ENCODE results near the gene SP6. TPM values are rescaled to one million over a fixed set of nuclear protein-coding genes. Genes with fewer than 3 reads are reported as not detected.

The SP6 gene
- total and polyA plus RNA-seq, 4 donors: 0.03 to 0.09 (median 0.06) TPM

DNA sequence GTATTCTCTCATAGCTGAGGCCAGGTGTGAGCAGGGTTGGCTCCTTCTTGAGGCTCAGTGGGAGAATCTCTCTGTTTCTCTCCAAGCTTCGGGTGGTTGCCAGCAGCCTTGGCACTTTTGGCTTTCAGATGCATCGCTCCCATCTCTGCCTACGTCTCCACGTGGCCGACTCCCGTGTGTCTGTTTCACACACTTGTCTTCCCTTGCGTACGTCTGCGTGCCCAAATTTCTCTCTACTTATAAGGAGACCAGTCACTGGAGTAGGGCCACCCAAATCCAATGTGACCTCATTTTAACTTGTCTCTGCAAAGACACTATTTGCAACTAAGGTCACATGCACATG is 44.1 kb downstream of the SP6 start:
- WGBS: 92% methylated on average over 9 of the region's 9 CpGs
- Histone ChIP-seq H3K36me3 (ENCODE audit: control insufficient read depth in 4 of 4, insufficient read depth in 3 of 4, low read depth in 1 of 4, low read length in 3 of 4) (peaks cover 0 to 6% (median 1%) of the 10 kb centered on the region in 4 donors), H3K4me1 (ENCODE audit: control insufficient read depth in 4 of 4, insufficient read depth in 4 of 4, low read length in 3 of 4) (no peaks in the 10 kb centered on the region), H3K27me3 (ENCODE audit: control insufficient read depth in 4 of 4, insufficient read depth in 4 of 4, low read length in 3 of 4) (no peaks in the 10 kb centered on the region), H3K27ac (ENCODE audit: low read depth in 1 of 2, low read length in 2 of 2) (no peak overlapping the region), H3K4me3 (ENCODE audit: low read depth in 1 of 3, low read length in 3 of 3) (no peak overlapping the region), H3K9ac (ENCODE audit: low read depth in 1 of 2, low read length in 2 of 2) (no peak overlapping the region), H3K9me3 (ENCODE audit: control insufficient read depth in 4 of 4, low read length in 3 of 4) (no peaks in the 10 kb centered on the region)
- TF ChIP-seq, protein P1, sequence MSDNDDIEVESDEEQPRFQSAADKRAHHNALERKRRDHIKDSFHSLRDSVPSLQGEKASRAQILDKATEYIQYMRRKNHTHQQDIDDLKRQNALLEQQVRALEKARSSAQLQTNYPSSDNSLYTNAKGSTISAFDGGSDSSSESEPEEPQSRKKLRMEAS (IDR thresholded peaks at IDR 0.05): no peak
- TF ChIP-seq HNF4A (conservative IDR thresholded peaks at IDR 0.05) (no peak), NR2F2 (IDR thresholded peaks at IDR 0.05) (no peak), YY1 (IDR thresholded peaks at IDR 0.05) (no peak), FOXA1 (IDR thresholded peaks at IDR 0.05) (no peak), RXRA (IDR thresholded peaks at IDR 0.05) (no peak), RAD21 (IDR thresholded peaks at IDR 0.05) (no peak), TAF1 (conservative IDR thresholded peaks at IDR 0.05) (no peak), SP1 (IDR thresholded peaks at IDR 0.05) (no peak)
- no peak for DNase-seq (ENCODE audit: low spot score)

DNA sequence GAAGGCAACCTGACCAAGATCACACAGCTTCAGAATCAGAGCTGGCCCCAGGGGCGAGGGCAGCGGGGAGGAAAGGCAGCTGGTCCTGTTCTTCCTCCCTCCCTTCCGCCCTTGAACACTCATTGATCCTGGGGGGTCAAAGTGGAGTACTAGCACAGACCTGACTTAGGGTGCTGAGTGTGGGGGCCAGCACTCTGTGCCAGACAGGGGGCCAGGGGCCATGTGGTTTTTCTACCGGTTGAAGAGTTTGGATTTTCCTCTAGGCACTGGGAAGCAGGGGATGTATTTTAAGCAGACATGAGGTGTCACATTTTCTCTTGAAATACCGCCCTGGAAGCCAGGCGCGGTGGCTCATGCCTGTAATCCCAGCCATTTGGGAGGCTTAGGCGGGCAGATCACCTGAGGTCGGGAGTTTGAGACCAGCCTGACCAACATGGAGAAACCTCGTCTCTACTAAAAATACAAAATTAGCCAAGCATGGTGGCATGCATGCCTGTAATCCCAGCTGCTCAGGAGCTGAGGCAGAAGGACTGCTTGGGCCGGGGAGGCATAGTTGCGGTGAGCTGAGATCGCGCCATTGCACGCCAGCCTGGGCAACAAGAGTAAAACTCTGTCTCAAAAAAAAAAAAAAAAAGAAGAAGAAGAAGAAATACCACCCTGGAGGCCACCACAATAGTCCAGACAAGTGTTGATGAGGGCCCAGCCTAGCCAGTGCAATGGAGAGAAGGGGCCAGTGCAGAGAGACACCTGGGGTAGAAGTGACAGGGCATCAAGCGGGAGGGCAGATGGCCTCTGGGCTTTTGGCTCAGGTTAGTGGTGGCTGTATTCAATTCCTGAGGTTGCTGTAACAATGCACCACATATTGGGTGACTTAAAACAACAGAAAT is 44.7 kb downstream of the SP6 start:
- no peak for DNase-seq (ENCODE audit: low spot score)
- H3K36me3 ChIP-seq (ENCODE audit: control insufficient read depth in 4 of 4, insufficient read depth in 3 of 4, low read depth in 1 of 4, low read length in 3 of 4): peaks cover 0 to 6% (median 1%) of the 10 kb centered on the region in 4 donors
- H3K27ac ChIP-seq (ENCODE audit: low read depth in 1 of 2, low read length in 2 of 2): no peak overlapping the region
- no peaks in the 10 kb centered on the region for H3K27me3 ChIP-seq (ENCODE audit: control insufficient read depth in 4 of 4, insufficient read depth in 4 of 4, low read length in 3 of 4)
- no peak overlapping the region for H3K4me3 ChIP-seq (ENCODE audit: low read depth in 1 of 3, low read length in 3 of 3)
- H3K9me3 ChIP-seq (ENCODE audit: control insufficient read depth in 4 of 4, low read length in 3 of 4): no peaks in the 10 kb centered on the region
- TF ChIP-seq, protein P2, sequence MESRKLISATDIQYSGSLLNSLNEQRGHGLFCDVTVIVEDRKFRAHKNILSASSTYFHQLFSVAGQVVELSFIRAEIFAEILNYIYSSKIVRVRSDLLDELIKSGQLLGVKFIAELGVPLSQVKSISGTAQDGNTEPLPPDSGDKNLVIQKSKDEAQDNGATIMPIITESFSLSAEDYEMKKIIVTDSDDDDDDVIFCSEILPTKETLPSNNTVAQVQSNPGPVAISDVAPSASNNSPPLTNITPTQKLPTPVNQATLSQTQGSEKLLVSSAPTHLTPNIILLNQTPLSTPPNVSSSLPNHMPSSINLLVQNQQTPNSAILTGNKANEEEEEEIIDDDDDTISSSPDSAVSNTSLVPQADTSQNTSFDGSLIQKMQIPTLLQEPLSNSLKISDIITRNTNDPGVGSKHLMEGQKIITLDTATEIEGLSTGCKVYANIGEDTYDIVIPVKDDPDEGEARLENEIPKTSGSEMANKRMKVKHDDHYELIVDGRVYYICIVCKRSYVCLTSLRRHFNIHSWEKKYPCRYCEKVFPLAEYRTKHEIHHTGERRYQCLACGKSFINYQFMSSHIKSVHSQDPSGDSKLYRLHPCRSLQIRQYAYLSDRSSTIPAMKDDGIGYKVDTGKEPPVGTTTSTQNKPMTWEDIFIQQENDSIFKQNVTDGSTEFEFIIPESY (IDR thresholded peaks at IDR 0.05): no peak
- TF ChIP-seq, protein P1 (IDR thresholded peaks at IDR 0.05): no peak
- TF ChIP-seq HNF4A (conservative IDR thresholded peaks at IDR 0.05) (no peak), SP1 (IDR thresholded peaks at IDR 0.05) (no peak)
- no peaks in the 10 kb centered on the region for H3K4me1 ChIP-seq (ENCODE audit: control insufficient read depth in 4 of 4, insufficient read depth in 4 of 4, low read length in 3 of 4)
- H3K9ac ChIP-seq (ENCODE audit: low read depth in 1 of 2, low read length in 2 of 2): no peak overlapping the region
- 89% methylated on average over 16 of the region's 16 CpGs for WGBS

DNA sequence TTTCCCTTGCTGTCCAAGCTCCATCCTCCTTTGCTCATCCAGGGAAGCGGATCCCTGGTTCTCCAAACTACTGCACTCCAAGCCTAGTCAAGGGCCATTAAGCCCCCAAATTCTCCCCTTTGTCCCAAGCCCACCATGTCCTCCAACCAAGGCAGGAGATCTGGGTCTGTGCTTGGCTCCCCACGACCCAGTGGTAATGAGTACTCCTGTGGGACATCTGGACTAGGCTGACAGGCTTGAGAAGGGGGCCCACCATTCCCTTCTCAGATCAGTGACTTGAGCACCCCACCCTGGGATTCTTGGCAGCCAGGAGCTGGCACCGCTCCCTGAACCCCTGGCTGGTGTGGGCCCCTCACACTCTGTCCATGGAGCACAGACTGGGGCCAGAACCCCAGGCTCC is 46.5 kb downstream of the SP6 start:
- Histone ChIP-seq H3K27ac (ENCODE audit: low read depth in 1 of 2, low read length in 2 of 2) (no peak overlapping the region), H3K9me3 (ENCODE audit: control insufficient read depth in 4 of 4, low read length in 3 of 4) (no peaks in the 10 kb centered on the region), H3K4me1 (ENCODE audit: control insufficient read depth in 4 of 4, insufficient read depth in 4 of 4, low read length in 3 of 4) (no peaks in the 10 kb centered on the region), H3K4me3 (ENCODE audit: low read depth in 1 of 3, low read length in 3 of 3) (no peak overlapping the region), H3K9ac (ENCODE audit: low read depth in 1 of 2, low read length in 2 of 2) (no peak overlapping the region), H3K36me3 (ENCODE audit: control insufficient read depth in 4 of 4, insufficient read depth in 3 of 4, low read depth in 1 of 4, low read length in 3 of 4) (peaks cover 0 to 6% (median 1%) of the 10 kb centered on the region in 4 donors), H3K27me3 (ENCODE audit: control insufficient read depth in 4 of 4, insufficient read depth in 4 of 4, low read length in 3 of 4) (no peaks in the 10 kb centered on the region)
- DNase-seq (ENCODE audit: low spot score): no peak
- TF ChIP-seq, protein P1 (IDR thresholded peaks at IDR 0.05): no peak
- TF ChIP-seq NR2F2 (IDR thresholded peaks at IDR 0.05) (no peak), JUND (IDR thresholded peaks at IDR 0.05) (no peak), RXRA (IDR thresholded peaks at IDR 0.05) (no peak), HNF4G (IDR thresholded peaks at IDR 0.05) (no peak), FOXA1 (IDR thresholded peaks at IDR 0.05) (no peak), TAF1 (conservative IDR thresholded peaks at IDR 0.05) (no peak), YY1 (IDR thresholded peaks at IDR 0.05) (no peak), FOXA2 (IDR thresholded peaks at IDR 0.05) (no peak), EGR1 (IDR thresholded peaks at IDR 0.05; ENCODE audit: low read depth in 2 of 2) (no peak), HNF4A (conservative IDR thresholded peaks at IDR 0.05) (no peak), GABPA (IDR thresholded peaks at IDR 0.05 in 1 of 2, conservative IDR thresholded peaks at IDR 0.05 in 1 of 2) (no peak), RAD21 (IDR thresholded peaks at IDR 0.05) (no peak), SP1 (IDR thresholded peaks at IDR 0.05) (no peak)
- TF ChIP-seq, protein P3, sequence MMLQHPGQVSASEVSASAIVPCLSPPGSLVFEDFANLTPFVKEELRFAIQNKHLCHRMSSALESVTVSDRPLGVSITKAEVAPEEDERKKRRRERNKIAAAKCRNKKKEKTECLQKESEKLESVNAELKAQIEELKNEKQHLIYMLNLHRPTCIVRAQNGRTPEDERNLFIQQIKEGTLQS (IDR thresholded peaks at IDR 0.05): no peak
- TF ChIP-seq, protein P2 (IDR thresholded peaks at IDR 0.05): no peak
- TF ChIP-seq, protein P4, sequence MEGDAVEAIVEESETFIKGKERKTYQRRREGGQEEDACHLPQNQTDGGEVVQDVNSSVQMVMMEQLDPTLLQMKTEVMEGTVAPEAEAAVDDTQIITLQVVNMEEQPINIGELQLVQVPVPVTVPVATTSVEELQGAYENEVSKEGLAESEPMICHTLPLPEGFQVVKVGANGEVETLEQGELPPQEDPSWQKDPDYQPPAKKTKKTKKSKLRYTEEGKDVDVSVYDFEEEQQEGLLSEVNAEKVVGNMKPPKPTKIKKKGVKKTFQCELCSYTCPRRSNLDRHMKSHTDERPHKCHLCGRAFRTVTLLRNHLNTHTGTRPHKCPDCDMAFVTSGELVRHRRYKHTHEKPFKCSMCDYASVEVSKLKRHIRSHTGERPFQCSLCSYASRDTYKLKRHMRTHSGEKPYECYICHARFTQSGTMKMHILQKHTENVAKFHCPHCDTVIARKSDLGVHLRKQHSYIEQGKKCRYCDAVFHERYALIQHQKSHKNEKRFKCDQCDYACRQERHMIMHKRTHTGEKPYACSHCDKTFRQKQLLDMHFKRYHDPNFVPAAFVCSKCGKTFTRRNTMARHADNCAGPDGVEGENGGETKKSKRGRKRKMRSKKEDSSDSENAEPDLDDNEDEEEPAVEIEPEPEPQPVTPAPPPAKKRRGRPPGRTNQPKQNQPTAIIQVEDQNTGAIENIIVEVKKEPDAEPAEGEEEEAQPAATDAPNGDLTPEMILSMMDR (IDR thresholded peaks at IDR 0.05; ENCODE audit: low read depth, low read length, missing input control): no peak
- WGBS: 67% methylated on average over 3 of the region's 3 CpGs

All from liver (tissue), 9 donors.